GM12865 (cell line): ENCODE results near the gene ACOXL.

Experiments used
- DNase-seq: peaks from one replicate; pipeline ENCODE4 v3.0.0; 2010; ENCODE audit warnings: low read depth
- H3K4me3 ChIP-seq: 2 replicates; pipeline ENCODE4 v1.5.1; 2011; ENCODE audit warnings: mild to moderate bottlenecking, low read depth, low read length, control low read depth
- CTCF ChIP-seq: IDR thresholded peaks from 2 replicates; pipeline ENCODE4 v1.5.1; 2011; ENCODE audit warnings: low read length, control low read depth, low read depth, inconsistent platforms; ENCODE audit not compliant: insufficient read depth; ENCODE audit errors: missing control alignments

ACOXL gene

GRCh38 chr2:110785439-110785838, 53.1 kb downstream of the ACOXL start:
- DNase-seq: no peak
- no peak for TF ChIP-seq CTCF
- no peak overlapping the region for H3K4me3 ChIP-seq

GRCh38 chr2:110788976-110789375, 56.6 kb downstream of the ACOXL start:
- no peak overlapping the region for H3K4me3 ChIP-seq
- DNase-seq: no peak
- no peak for TF ChIP-seq CTCF

GRCh38 chr2:110789706-110790105, 57.3 kb downstream of the ACOXL start:
- no peak for DNase-seq
- TF ChIP-seq CTCF: no peak
- no peak overlapping the region for H3K4me3 ChIP-seq

GRCh38 chr2:110790907-110791306, 58.5 kb downstream of the ACOXL start:
- no peak overlapping the region for H3K4me3 ChIP-seq
- DNase-seq: no peak
- no peak for TF ChIP-seq CTCF

- H3K4me3 ChIP-seq: no peak overlapping the region
- no peak for DNase-seq
- no peak for TF ChIP-seq CTCF
These were observed 59.1 kb downstream of the ACOXL start for GRCh38 chr2:110791435-110791834.

- DNase-seq: no peak
- no peak for TF ChIP-seq CTCF
- no peak overlapping the region for H3K4me3 ChIP-seq
These were observed 60.7 kb downstream of the ACOXL start for GRCh38 chr2:110793034-110793433.

- no peak overlapping the region for H3K4me3 ChIP-seq
- no peak for DNase-seq
- TF ChIP-seq CTCF: no peak
These were observed 62.0 kb downstream of the ACOXL start for GRCh38 chr2:110794390-110794789.
